HuH-7 (cell line): ENCODE results near the gene BACH2.
"Not testable (repeated sequence)": the region's sequence is repeated elsewhere in the genome, so short reads cannot be mapped to it uniquely, and the experiment has no call there.

Source experiments
- DNase-seq: peaks from one replicate; pipeline ENCODE4 v3.0.0; 2011; ENCODE audit warnings: low spot score

BACH2 gene

GRCh38 chr6:90212274-90212673 is 84.4 kb downstream of the BACH2 start:
- DNase-seq: no peak

DNA sequence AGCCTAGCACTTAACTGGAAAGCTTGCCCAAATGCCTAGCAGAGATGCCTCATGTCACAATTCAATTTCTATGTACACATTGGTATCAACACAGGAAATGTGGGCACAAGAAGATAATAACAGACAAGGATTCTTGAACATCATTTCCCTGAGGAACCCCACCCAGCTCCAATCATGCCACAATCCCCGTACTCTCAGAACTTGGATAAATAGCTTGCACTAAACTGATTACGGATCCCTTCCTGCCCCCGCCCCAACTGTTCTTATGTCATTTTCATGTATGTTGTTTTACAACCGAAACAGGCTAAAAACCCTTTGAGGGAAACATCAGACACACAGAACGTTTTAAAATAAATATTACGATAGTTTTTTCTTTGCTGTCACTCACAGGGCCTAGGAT is 87.1 kb downstream of the BACH2 start:
- no peak for DNase-seq

GRCh38 chr6:90208690-90209089 is 88.0 kb downstream of the BACH2 start:
- DNase-seq: not testable (repeated sequence)

- no peak for DNase-seq
Measured at GRCh38 chr6:90204327-90205056, 92.2 kb downstream of the BACH2 start.

DNA sequence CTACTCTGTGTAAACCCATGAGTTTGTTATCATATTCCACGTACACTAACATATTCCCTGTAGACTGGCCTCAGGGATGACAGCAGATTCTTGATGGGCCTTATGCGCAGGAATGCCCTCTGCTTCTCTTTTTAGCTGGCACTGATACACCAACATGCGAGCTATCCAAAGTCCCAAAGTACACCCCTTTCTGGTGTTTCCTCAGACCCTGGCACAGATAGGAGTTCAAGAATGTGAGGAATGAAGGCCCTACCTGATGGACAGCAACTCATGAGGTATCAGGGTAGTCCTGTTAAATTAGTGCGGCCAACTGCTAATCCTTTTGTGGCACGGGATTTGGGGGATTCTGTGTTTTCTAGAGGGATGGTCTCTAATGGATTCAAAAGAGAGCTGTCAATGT is 93.0 kb downstream of the BACH2 start:
- no peak for DNase-seq

- DNase-seq: no peak
Measured at GRCh38 chr6:90202156-90202555, 94.5 kb downstream of the BACH2 start.

DNA sequence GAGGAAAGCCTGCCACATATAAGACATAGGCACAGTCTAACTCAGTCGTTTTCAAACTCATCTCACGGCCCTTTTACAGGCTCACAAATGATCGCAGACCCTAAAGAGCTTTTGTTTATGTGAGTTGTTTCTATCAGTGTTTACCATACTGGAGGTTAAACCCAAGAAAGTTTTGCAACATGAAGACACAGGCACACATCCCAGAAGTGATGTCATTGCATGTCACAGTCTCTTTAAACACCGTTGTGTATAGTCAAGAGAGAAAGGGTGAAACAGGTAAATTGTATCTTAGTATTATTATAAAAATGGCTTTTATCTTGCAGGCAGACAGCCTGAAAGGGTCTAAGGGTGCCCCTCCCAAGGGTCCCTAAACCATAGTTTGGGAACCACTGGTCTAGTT is 96.7 kb downstream of the BACH2 start:
- DNase-seq: no peak

DNA sequence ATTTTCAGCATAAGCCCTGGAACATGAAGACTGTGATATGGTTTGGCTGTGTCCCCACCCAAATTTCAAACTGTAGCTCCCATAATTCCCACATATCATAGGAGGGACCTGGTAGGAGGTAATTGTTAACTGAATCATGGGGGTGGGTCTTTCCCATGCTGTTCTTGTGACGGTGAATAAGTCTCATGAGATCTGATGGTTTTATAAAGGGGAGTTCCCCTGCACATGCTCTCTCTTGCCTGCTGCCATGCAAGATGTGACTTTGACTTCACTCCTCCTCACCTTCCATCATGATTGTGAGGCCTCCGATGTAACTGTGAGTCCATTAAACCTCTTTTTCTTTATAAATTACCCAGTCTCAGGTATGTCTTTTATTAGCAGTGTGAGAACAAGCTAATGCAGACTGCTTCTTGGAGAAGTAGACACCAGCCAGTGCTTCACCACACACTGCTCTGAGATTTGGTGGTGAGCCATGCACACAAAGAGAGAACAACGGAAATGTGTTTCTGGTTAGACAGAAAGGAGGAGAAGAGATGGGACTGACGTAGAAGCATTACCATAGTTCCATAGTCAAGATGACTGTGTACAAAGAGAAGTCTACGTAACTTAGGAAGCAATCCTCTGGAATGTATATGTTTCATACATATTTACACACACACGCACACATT is 97.8 kb downstream of the BACH2 start:
- no peak for DNase-seq

- DNase-seq: no peak
Measured at GRCh38 chr6:90197854-90198496, 98.7 kb downstream of the BACH2 start.

- no peak for DNase-seq
Measured at GRCh38 chr6:90195094-90195829, 101.4 kb downstream of the BACH2 start.

DNA sequence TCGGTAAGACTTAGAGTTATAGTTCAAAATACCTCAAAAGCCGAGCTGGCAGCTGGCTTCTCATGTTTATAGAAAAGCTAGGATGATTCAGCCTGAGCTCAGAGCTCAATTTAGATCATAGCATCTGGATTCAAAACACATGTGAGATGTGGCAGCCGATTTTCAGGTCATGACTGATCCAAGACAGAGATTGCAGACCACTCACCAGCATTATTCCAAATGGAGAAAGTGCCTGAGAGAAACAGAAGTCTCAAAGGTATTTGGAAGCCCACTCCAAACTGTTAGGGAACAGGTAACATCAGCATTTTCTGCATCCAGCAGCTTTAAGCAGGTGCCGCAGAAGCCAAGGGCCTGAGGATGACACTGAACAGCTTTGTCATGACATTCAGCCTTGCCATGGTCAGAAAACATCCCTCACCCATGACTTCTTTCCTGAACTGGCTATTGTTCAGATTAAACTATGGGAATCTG is 102.2 kb downstream of the BACH2 start:
- no peak for DNase-seq

- DNase-seq: no peak
Measured at GRCh38 chr6:90193359-90193758, 103.3 kb downstream of the BACH2 start.

GRCh38 chr6:90192857-90193256 is 103.8 kb downstream of the BACH2 start:
- no peak for DNase-seq

DNA sequence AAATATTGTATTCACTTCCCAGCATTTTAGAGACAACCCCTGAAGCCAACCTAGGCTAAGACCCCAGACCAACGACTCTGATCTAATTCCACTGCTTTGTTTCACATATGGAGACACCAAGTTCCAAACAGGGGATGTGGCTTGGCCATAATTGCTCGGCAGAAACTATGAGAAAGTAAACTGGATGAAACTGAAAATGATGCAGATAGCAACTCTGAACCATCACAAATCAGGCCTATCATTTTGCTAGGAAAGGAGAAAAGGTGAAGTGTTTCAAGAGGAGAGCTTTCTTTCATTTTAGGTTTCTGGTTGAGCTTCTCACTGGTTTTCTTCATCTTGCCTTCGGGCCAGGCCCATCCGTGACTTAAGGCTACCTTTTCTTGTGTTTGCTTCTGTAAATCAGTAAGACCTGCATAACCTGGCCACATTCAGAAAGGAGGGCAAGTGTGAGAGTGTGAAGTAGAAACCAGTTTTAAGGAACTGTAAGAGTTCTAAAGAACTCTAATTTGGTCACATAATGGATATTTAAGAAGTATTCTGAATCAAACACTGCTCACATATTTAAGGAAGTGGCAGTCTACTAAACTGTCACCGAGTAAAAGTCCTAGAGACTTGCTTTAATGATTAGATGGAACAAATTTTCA is 105.8 kb downstream of the BACH2 start:
- no peak for DNase-seq

DNA sequence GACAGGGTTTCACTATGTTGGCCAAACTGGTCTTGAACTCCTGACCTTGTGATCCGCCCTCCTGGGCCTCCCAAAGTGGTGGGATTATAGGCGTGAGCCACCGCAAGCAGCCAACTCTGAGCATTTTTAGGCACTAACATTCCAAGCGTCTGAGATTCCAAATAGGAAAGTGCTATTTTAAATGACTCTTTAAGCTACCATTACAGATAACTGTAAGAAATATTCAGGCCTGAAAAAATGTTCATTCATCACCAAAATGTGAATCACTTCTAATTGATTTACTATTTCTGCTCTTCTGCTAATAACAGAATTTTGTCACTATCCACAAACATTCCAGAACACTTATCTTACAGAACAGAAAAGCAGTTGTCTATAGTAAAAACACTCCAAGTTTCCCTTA is 106.5 kb downstream of the BACH2 start:
- DNase-seq: no peak

DNA sequence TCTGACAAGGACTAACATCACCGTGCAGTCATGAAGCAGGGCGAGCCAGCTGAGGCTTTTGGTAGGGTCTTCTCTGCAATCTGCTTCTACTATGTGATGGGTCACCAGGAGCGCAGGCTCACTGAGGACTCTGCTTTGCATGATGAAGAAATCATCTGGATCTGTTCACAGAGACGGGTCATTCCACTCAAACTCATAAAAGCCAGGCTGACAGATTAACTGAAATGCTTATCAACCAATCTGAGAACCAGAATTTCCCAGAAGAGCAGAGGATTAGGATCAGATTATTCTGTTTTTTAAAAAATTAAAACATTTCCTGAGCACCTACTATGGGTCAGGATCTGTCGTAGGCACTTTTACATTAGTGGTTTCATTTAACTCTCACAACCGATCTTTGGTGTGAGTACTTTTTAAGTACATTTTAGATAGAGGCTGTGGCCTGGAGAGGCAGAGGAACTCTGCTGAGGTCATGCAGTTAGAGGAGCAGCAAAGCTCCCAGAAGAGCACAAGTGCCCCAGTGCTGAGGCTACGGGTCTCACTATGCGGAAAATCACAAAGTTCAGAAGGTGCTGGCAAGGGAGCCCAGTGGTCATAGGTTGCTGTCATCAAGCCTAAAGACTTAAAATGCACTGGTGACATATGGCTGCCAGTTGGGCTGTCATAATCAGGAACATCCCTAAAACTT is 109.1 kb downstream of the BACH2 start:
- DNase-seq: peak; percentile 34

- no peak for DNase-seq
Measured at GRCh38 chr6:90186637-90187371, 109.8 kb downstream of the BACH2 start.

- no peak for DNase-seq
Measured at GRCh38 chr6:90186026-90186425, 110.6 kb downstream of the BACH2 start.

GRCh38 chr6:90184334-90185298 is 112.0 kb downstream of the BACH2 start:
- no peak for DNase-seq
